ENCODE measurements around the gene ITSN2. TPM values are rescaled to one million over a fixed set of nuclear protein-coding genes. Genes with fewer than 3 reads are reported as not detected.
A peak's percentile ranks its signal among the peaks of the same experiment; 100 is the strongest.

ITSN2 gene
- total RNA-seq, 2 experiments from 2014 or later: 72.0 to 77.2 TPM

GRCh38 chr2:24228470-24228869 lies 131.9 kb downstream of the ITSN2 start:
- Mint-ChIP-seq H3K36me3 (no peaks in the 10 kb centered on the region), H3K4me3 (no peak overlapping the region), H3K27ac (no peak overlapping the region), H3K9me3 (ENCODE audit: low read depth) (no peaks in the 10 kb centered on the region), H3K4me1 (peaks cover 4% of the 10 kb centered on the region), H3K27me3 (no peaks in the 10 kb centered on the region)
- no peak for DNase-seq
- CTCF ChIA-PET: no interaction called here
- ATAC-seq: no peak

GRCh38 chr2:24225499-24226242 lies 134.7 kb downstream of the ITSN2 start:
- Mint-ChIP-seq H3K27ac (no peak overlapping the region), H3K36me3 (peaks cover under 1% of the 10 kb centered on the region), H3K4me3 (no peak overlapping the region), H3K9me3 (ENCODE audit: low read depth) (no peaks in the 10 kb centered on the region), H3K4me1 (peaks cover 4% of the 10 kb centered on the region), H3K27me3 (no peaks in the 10 kb centered on the region)
- CTCF ChIA-PET: interaction anchor here (0.8 kb wide), 1 partner anchor 113 kb away, joined by 3 read pairs; no protein-coding TSS in a partner anchor
- DNase-seq (no peak), ATAC-seq (no peak)

GRCh38 chr2:24222946-24223345 lies 137.4 kb downstream of the ITSN2 start:
- ATAC-seq (no peak), DNase-seq (no peak)
- peaks cover 2% of the 10 kb centered on the region for H3K36me3 Mint-ChIP-seq
- H3K27ac Mint-ChIP-seq: no peak overlapping the region
- peaks cover 4% of the 10 kb centered on the region for H3K4me1 Mint-ChIP-seq
- H3K9me3 Mint-ChIP-seq (ENCODE audit: low read depth): no peaks in the 10 kb centered on the region
- no peaks in the 10 kb centered on the region for H3K27me3 Mint-ChIP-seq
- H3K4me3 Mint-ChIP-seq: no peak overlapping the region
- CTCF ChIA-PET: no interaction called here

- CTCF ChIA-PET: no interaction called here
- H3K27me3 Mint-ChIP-seq: no peaks in the 10 kb centered on the region
- H3K36me3 Mint-ChIP-seq: peaks cover 2% of the 10 kb centered on the region
- H3K4me1 Mint-ChIP-seq: peaks cover 3% of the 10 kb centered on the region
- H3K4me3 Mint-ChIP-seq: no peak overlapping the region
- no peak for DNase-seq
- no peak for ATAC-seq
- no peaks in the 10 kb centered on the region for H3K9me3 Mint-ChIP-seq (ENCODE audit: low read depth)
- no peak overlapping the region for H3K27ac Mint-ChIP-seq
These were observed 138.8 kb downstream of the ITSN2 start for GRCh38 chr2:24221343-24222050.

GRCh38 chr2:24220554-24221291 lies 139.6 kb downstream of the ITSN2 start:
- Mint-ChIP-seq H3K4me3 (no peak overlapping the region), H3K27me3 (no peaks in the 10 kb centered on the region), H3K27ac (no peak overlapping the region), H3K36me3 (peaks cover 6% of the 10 kb centered on the region), H3K4me1 (no peaks in the 10 kb centered on the region), H3K9me3 (ENCODE audit: low read depth) (no peaks in the 10 kb centered on the region)
- CTCF ChIA-PET: no interaction called here
- no peak for DNase-seq
- no peak for ATAC-seq

GRCh38 chr2:24214880-24215279 lies 145.5 kb downstream of the ITSN2 start:
- CTCF ChIA-PET: interaction anchor here (1.2 kb wide), 1 partner anchor 130 kb away, joined by 5 read pairs; the partner anchor contains the start of gene TP53I3
- Mint-ChIP-seq H3K4me1 (peaks cover 4% of the 10 kb centered on the region), H3K9me3 (ENCODE audit: low read depth) (no peaks in the 10 kb centered on the region), H3K4me3 (no peak overlapping the region), H3K36me3 (peaks cover 10% of the 10 kb centered on the region), H3K27ac (peak overlapping the region; percentile 13), H3K27me3 (no peaks in the 10 kb centered on the region)
- ATAC-seq (peak; percentile 81), DNase-seq (peak; percentile 41)

- ATAC-seq (no peak), DNase-seq (peak; percentile 26)
- Mint-ChIP-seq H3K4me3 (no peak overlapping the region), H3K27ac (no peak overlapping the region), H3K4me1 (peaks cover 4% of the 10 kb centered on the region), H3K27me3 (no peaks in the 10 kb centered on the region), H3K9me3 (ENCODE audit: low read depth) (no peaks in the 10 kb centered on the region), H3K36me3 (peaks cover 10% of the 10 kb centered on the region)
- CTCF ChIA-PET: no interaction called here
These were observed 148.9 kb downstream of the ITSN2 start for GRCh38 chr2:24211408-24211807.

- Mint-ChIP-seq H3K4me1 (peaks cover 4% of the 10 kb centered on the region), H3K9me3 (ENCODE audit: low read depth) (no peaks in the 10 kb centered on the region), H3K27me3 (no peaks in the 10 kb centered on the region), H3K4me3 (no peak overlapping the region), H3K36me3 (peaks cover 9% of the 10 kb centered on the region), H3K27ac (no peak overlapping the region)
- DNase-seq (peak; percentile 33), ATAC-seq (no peak)
- CTCF ChIA-PET: no interaction called here
These were observed 149.6 kb downstream of the ITSN2 start for GRCh38 chr2:24210723-24211122.

GRCh38 chr2:24210106-24210455 lies 150.3 kb downstream of the ITSN2 start:
- Mint-ChIP-seq H3K4me1 (peaks cover 3% of the 10 kb centered on the region), H3K9me3 (ENCODE audit: low read depth) (no peaks in the 10 kb centered on the region), H3K4me3 (no peak overlapping the region), H3K36me3 (peaks cover 10% of the 10 kb centered on the region), H3K27me3 (no peaks in the 10 kb centered on the region), H3K27ac (no peak overlapping the region)
- CTCF ChIA-PET: no interaction called here
- DNase-seq (no peak), ATAC-seq (no peak)

GRCh38 chr2:24209389-24210105 lies 150.8 kb downstream of the ITSN2 start:
- peaks cover 8% of the 10 kb centered on the region for H3K36me3 Mint-ChIP-seq
- no peak overlapping the region for H3K4me3 Mint-ChIP-seq
- no peak overlapping the region for H3K27ac Mint-ChIP-seq
- CTCF ChIA-PET: no interaction called here
- no peaks in the 10 kb centered on the region for H3K9me3 Mint-ChIP-seq (ENCODE audit: low read depth)
- ATAC-seq (no peak), DNase-seq (no peak)
- no peaks in the 10 kb centered on the region for H3K4me1 Mint-ChIP-seq
- no peaks in the 10 kb centered on the region for H3K27me3 Mint-ChIP-seq

GRCh38 chr2:24208490-24208889 lies 151.8 kb downstream of the ITSN2 start:
- H3K4me3 Mint-ChIP-seq: no peak overlapping the region
- H3K9me3 Mint-ChIP-seq (ENCODE audit: low read depth): no peaks in the 10 kb centered on the region
- no peaks in the 10 kb centered on the region for H3K4me1 Mint-ChIP-seq
- ATAC-seq (no peak), DNase-seq (no peak)
- H3K36me3 Mint-ChIP-seq: peaks cover 17% of the 10 kb centered on the region
- CTCF ChIA-PET: no interaction called here
- no peak overlapping the region for H3K27ac Mint-ChIP-seq
- H3K27me3 Mint-ChIP-seq: no peaks in the 10 kb centered on the region

GRCh38 chr2:24207359-24207758 lies 153.0 kb downstream of the ITSN2 start:
- H3K27ac Mint-ChIP-seq: no peak overlapping the region
- H3K4me3 Mint-ChIP-seq: no peak overlapping the region
- H3K36me3 Mint-ChIP-seq: peaks cover 18% of the 10 kb centered on the region

GRCh38 chr2:24206714-24207113 lies 153.6 kb downstream of the ITSN2 start:
- Mint-ChIP-seq H3K9me3 (ENCODE audit: low read depth) (no peaks in the 10 kb centered on the region), H3K36me3 (peaks cover 20% of the 10 kb centered on the region), H3K4me3 (no peak overlapping the region), H3K27me3 (no peaks in the 10 kb centered on the region), H3K27ac (peak overlapping the region; percentile 51), H3K4me1 (no peaks in the 10 kb centered on the region)
- CTCF ChIA-PET: no interaction called here
- ATAC-seq: no peak
- peak; percentile 29 for DNase-seq

More at GRCh38 chr2:24207359-24207758, 153.0 kb downstream of the ITSN2 start:
- H3K9me3 Mint-ChIP-seq (ENCODE audit: low read depth): no peaks in the 10 kb centered on the region
- CTCF ChIA-PET: no interaction called here
- no peak for ATAC-seq
- peak; percentile 22 for DNase-seq
- no peaks in the 10 kb centered on the region for H3K4me1 Mint-ChIP-seq
- H3K27me3 Mint-ChIP-seq: no peaks in the 10 kb centered on the region
